Fibroblast of lung (primary cell): ENCODE data around the gene TMPRSS9.

Experiments used
- EZH2 ChIP-seq: IDR thresholded peaks from 2 replicates; pipeline ENCODE4 v1.5.1; 2012; ENCODE audit warnings: low read length, control low read depth, mild to moderate bottlenecking; ENCODE audit errors: missing control alignments
- TF ChIP-seq, protein P1 (sequence below), 2 donors: IDR thresholded peaks in 1 of 2; conservative IDR thresholded peaks in 1 of 2; 1 replicate in 1 of 2; 2 replicates in 1 of 2; pipeline ENCODE4 v1.5.1; 2011 to 2012; ENCODE audit warnings: low read length in 2 of 2, control low read depth in 1 of 2, inconsistent platforms in 1 of 2, low read depth in 1 of 2, mild to moderate bottlenecking in 1 of 2

DNA sequence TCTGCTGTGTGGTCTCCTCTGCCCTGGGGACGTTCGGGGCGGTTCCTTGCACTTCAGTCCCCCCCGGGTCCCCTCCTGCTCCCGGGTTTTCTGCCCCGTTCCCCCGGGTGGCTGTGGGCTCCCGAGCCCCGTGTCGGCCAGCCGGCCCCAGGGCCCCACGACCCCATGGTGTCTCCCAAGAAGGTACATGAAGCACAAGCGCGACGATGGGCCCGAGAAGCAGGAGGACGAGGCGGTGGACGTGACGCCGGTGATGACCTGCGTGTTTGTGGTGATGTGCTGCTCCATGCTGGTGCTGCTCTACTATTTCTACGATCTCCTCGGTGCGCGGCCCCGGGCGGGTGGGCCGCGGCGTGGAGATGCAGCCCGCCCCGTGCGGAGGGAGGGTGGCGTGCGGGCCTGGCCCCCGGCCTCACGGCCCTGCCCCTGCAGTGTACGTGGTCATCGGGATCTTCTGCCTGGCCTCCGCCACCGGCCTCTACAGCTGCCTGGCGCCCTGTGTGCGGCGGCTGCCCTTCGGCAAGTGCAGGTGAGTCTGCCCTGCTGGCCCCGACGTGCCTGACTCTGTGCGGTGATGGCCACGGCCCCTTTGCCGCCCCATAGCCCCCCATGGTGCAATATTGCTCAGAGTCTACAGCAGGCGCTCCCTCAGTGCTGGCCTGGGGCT, 20.3 kb upstream of the TMPRSS9 start:
- TF ChIP-seq EZH2, result no peak
- TF ChIP-seq, protein P1, sequence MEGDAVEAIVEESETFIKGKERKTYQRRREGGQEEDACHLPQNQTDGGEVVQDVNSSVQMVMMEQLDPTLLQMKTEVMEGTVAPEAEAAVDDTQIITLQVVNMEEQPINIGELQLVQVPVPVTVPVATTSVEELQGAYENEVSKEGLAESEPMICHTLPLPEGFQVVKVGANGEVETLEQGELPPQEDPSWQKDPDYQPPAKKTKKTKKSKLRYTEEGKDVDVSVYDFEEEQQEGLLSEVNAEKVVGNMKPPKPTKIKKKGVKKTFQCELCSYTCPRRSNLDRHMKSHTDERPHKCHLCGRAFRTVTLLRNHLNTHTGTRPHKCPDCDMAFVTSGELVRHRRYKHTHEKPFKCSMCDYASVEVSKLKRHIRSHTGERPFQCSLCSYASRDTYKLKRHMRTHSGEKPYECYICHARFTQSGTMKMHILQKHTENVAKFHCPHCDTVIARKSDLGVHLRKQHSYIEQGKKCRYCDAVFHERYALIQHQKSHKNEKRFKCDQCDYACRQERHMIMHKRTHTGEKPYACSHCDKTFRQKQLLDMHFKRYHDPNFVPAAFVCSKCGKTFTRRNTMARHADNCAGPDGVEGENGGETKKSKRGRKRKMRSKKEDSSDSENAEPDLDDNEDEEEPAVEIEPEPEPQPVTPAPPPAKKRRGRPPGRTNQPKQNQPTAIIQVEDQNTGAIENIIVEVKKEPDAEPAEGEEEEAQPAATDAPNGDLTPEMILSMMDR (conservative IDR thresholded peaks at IDR 0.05 in 1 of 2, IDR thresholded peaks at IDR 0.05 in 1 of 2; ENCODE audit: low read depth in 1 of 2, low read length in 2 of 2), result no peak
